Breast epithelium (tissue), 4 donors: ENCODE data around the gene TMEM59. TPM values are rescaled to one million over a fixed set of nuclear protein-coding genes. Genes with fewer than 3 reads are reported as not detected.
"Not testable (repeated sequence)": the region's sequence is repeated elsewhere in the genome, so short reads cannot be mapped to it uniquely, and the experiment has no call there.

ENCODE experiments used
- DNase-seq, 2 donors: peaks; one replicate each; pipeline ENCODE4 v3.0.0-alpha.2; 2019; ENCODE audit warnings: low spot score in 2 of 2
- H3K27ac ChIP-seq, 2 donors: fragments of 200-600 bp; sonication (generic) in 1 of 2; one replicate each; pipeline ENCODE4 v1.5.1; 2016 to 2019; ENCODE audit warnings: mild to moderate bottlenecking in 1 of 2
- H3K27me3 ChIP-seq, 2 donors: fragments of 200-600 bp; sonication (generic) in 1 of 2; one replicate each; pipeline versions ENCODE4 v1.5.1 to v1.6.0; 2017 to 2019; ENCODE audit warnings: control low read depth in 1 of 2, mild to moderate bottlenecking in 1 of 2
- H3K36me3 ChIP-seq: fragments of 200-600 bp; one replicate; pipeline ENCODE4 v1.5.1; 2019
- H3K4me1 ChIP-seq, 2 donors: fragments of 200-600 bp; sonication (generic); one replicate each; pipeline ENCODE4 v1.5.1; 2016 to 2019; ENCODE audit warnings: control low read depth in 1 of 2
- H3K4me3 ChIP-seq, 3 donors: fragments of 200-600 bp; sonication (generic); 1 replicate in 2 of 3; 2 replicates in 1 of 3; pipeline ENCODE4 v1.5.1; 2016 to 2019; ENCODE audit warnings: mild to moderate bottlenecking in 3 of 3, moderate library complexity in 2 of 3
- H3K9me3 ChIP-seq, 2 donors: fragments of 200-600 bp; sonication (generic) in 1 of 2; one replicate each; pipeline ENCODE4 v1.5.1; 2016 to 2019; ENCODE audit warnings: control low read depth in 1 of 2
- POLR2A ChIP-seq: fragments of 450-650 bp; IDR thresholded peaks from one replicate; pipeline ENCODE4 v1.6.1; 2016; ENCODE audit warnings: antibody characterized with exemption, mild to moderate bottlenecking, moderate library complexity
- POLR2AphosphoS5 ChIP-seq, 3 donors: sonication (generic); formaldehyde crosslinking; IDR thresholded peaks; one replicate each; pipeline ENCODE4 v1.6.1; 2017; ENCODE audit warnings: antibody characterized with exemption in 3 of 3
- intact Hi-C: fragments of 100-400 bp; cut with DNase I; formaldehyde crosslinking; loops from one replicate; pipeline ENCODE4 v1.15.1; 2023; ENCODE audit warnings: low total_unique reads
- total RNA-seq, 3 donors: library from RNA; depleted of rRNA; stranded (reverse); fragments of >200 nt; gene quantifications; one replicate each; pipeline ENCODE4 v1.1.0, GENCODE V29; 2016
- TF ChIP-seq, protein P1 (sequence below), 3 donors: fragments of 450-650 bp; IDR thresholded peaks; one replicate each; pipeline ENCODE4 v1.5.1; 2016 to 2017; ENCODE audit warnings: antibody characterized with exemption in 3 of 3, mild to moderate bottlenecking in 3 of 3, moderate library complexity in 3 of 3

The TMEM59 gene
- total RNA-seq, 3 donors from 2014 or later: 348 to 498 (median 388) TPM

GRCh38 chr1:54052431-54052933 is 522 bp downstream of the TMEM59 start:
- no peaks in the 10 kb centered on the region for H3K36me3 ChIP-seq
- H3K4me1 ChIP-seq: peaks cover 2 to 34% of the 10 kb centered on the region in 2 donors
- peak overlapping the region; percentile 82 to 99 (median 83) for H3K4me3 ChIP-seq
- intact Hi-C loops: no loop called here
- TF ChIP-seq, protein P1, sequence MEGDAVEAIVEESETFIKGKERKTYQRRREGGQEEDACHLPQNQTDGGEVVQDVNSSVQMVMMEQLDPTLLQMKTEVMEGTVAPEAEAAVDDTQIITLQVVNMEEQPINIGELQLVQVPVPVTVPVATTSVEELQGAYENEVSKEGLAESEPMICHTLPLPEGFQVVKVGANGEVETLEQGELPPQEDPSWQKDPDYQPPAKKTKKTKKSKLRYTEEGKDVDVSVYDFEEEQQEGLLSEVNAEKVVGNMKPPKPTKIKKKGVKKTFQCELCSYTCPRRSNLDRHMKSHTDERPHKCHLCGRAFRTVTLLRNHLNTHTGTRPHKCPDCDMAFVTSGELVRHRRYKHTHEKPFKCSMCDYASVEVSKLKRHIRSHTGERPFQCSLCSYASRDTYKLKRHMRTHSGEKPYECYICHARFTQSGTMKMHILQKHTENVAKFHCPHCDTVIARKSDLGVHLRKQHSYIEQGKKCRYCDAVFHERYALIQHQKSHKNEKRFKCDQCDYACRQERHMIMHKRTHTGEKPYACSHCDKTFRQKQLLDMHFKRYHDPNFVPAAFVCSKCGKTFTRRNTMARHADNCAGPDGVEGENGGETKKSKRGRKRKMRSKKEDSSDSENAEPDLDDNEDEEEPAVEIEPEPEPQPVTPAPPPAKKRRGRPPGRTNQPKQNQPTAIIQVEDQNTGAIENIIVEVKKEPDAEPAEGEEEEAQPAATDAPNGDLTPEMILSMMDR (IDR thresholded peaks at IDR 0.05): peak in 1 of 3 donors; percentile 7
- no peak for TF ChIP-seq POLR2A
- H3K27me3 ChIP-seq: no peaks in the 10 kb centered on the region
- H3K9me3 ChIP-seq: no peaks in the 10 kb centered on the region
- peak in 1 of 2 donors; percentile 39 for DNase-seq
- peak overlapping the region; percentile 97 to 99 for H3K27ac ChIP-seq

DNA sequence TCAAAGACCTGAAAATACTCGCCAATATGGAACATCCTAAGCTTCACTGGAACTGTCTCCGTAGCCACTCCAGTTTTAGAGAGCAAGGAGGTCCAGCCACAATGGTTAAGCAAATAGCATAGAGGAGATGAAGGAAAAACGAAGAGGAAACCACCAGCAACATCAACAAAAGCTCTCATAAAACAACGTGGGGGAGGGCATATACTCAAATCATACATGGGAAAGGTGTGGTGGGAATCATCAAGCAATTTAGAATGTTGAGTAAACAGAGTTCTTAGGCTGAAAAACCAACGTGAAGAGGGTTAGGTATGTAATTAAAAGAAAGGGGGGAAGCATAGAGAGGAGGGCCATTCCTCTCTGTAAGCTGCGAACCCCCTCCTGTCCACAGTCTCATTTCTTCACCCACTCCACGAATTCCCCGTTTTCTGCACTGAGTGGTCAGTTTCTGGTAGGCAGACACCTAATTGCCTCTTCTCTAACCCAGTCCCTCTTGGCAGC is 1.0 kb downstream of the TMEM59 start:
- intact Hi-C loops: no loop called here

GRCh38 chr1:54050435-54050834 is 2.6 kb downstream of the TMEM59 start:
- H3K4me3 ChIP-seq, H3K36me3 ChIP-seq, H3K9me3 ChIP-seq, DNase-seq, H3K27ac ChIP-seq, H3K27me3 ChIP-seq, intact Hi-C loops: not testable (repeated sequence)
- H3K4me1 ChIP-seq: peaks cover 2 to 34% of the 10 kb centered on the region in 2 donors

More for the DNA sequence above, 1.0 kb downstream of the TMEM59 start:
- Histone ChIP-seq H3K27ac (peak overlapping the region; percentile 97 to 99), H3K4me3 (peak overlapping the region; percentile 82 to 99 (median 83)), H3K27me3 (no peaks in the 10 kb centered on the region), H3K9me3 (no peaks in the 10 kb centered on the region), H3K36me3 (no peaks in the 10 kb centered on the region), H3K4me1 (peaks cover 2 to 34% of the 10 kb centered on the region in 2 donors)
- TF ChIP-seq, protein P1 (IDR thresholded peaks at IDR 0.05): no peak
- no peak for TF ChIP-seq POLR2A
- TF ChIP-seq POLR2AphosphoS5 (IDR thresholded peaks at IDR 0.05): no peak
- DNase-seq: no peak

DNA sequence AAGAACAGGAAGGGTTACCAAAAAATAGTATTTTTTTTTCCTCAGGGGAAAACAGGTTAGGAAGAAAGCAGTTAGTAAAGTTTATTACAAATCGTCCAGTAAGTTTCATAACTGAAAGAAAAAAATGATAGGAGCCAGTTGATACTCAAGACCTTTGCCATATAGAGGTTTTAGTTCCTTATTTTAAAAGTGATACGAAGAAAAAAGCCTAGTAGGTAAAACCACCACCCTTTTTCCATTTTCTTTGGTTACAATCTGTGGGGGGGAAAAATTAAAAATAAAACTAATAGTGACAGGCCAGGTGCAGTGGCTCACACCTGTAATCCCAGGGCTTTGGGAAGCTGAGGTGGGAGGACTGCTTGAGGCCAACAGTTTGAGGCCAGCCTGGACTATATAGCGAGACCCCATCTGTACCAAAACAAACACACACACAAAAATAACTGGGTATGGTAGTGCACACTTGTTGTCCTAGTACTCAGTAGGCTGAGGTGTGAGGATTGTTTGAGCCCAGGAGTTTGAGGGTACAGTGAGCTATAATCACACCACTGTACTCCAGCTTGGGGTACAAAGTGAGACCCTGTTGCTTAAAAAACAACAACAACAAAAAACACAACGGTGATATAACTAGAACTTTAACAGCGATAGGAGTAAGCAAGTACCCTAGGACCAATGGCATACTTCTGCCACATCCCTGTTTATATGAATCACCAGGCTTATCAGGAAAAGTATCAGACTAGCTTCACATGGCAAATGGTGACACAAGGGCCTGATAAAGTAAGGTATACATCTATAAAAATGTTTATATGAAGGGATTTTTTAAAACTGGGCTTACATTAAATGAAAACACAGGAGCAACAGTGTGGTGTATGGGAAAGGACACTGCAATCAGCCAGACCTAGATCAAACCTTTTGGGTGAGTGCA is 5.4 kb downstream of the TMEM59 start:
- Histone ChIP-seq H3K27me3 (no peaks in the 10 kb centered on the region), H3K9me3 (no peaks in the 10 kb centered on the region), H3K36me3 (no peaks in the 10 kb centered on the region), H3K4me1 (peaks cover 2 to 24% of the 10 kb centered on the region in 2 donors), H3K4me3 (no peak overlapping the region), H3K27ac (no peak overlapping the region)
- DNase-seq: no peak
- TF ChIP-seq, protein P1 (IDR thresholded peaks at IDR 0.05): no peak
- TF ChIP-seq POLR2AphosphoS5 (IDR thresholded peaks at IDR 0.05): no peak
- no peak for TF ChIP-seq POLR2A
- intact Hi-C loops: no loop called here

- TF ChIP-seq, protein P1 (IDR thresholded peaks at IDR 0.05): no peak
- TF ChIP-seq POLR2AphosphoS5 (IDR thresholded peaks at IDR 0.05): no peak
- H3K4me3 ChIP-seq: no peak overlapping the region
- no peaks in the 10 kb centered on the region for H3K9me3 ChIP-seq
- intact Hi-C loops: no loop called here
- peaks cover 2 to 22% of the 10 kb centered on the region in 2 donors for H3K4me1 ChIP-seq
- peaks cover 4% of the 10 kb centered on the region for H3K36me3 ChIP-seq
- H3K27ac ChIP-seq: no peak overlapping the region
- DNase-seq: no peak
- H3K27me3 ChIP-seq: no peaks in the 10 kb centered on the region
These were observed 6.2 kb downstream of the TMEM59 start for GRCh38 chr1:54046671-54047383.
